Measurements from ENCODE around the gene AQP5. TPM values are rescaled to one million over a fixed set of nuclear protein-coding genes. Genes with fewer than 3 reads are reported as not detected.
A peak's percentile ranks its signal among the peaks of the same experiment; 100 is the strongest.

The AQP5 gene
- total RNA-seq: not detected

GRCh38 chr12:49961111-49961922 lies at the start of gene AQP5:
Gene AQP5, plus strand, starts transcription at chr12:49961872. Its CDS starts 146 bp downstream, at chr12:49962018.
- no peaks in the 10 kb centered on the region for H3K9me3 Mint-ChIP-seq
- H3K36me3 Mint-ChIP-seq (ENCODE audit: low read depth): peaks cover 3% of the 10 kb centered on the region
- H3K27ac Mint-ChIP-seq: no peak within 1 kb of the TSS
- ChIA-PET POLR2A (no interaction called here), CTCF (no interaction called here)
- no peak within 1 kb of the TSS for H3K4me3 Mint-ChIP-seq
- H3K4me1 Mint-ChIP-seq: peaks cover 7% of the 10 kb centered on the region
- H3K27me3 Mint-ChIP-seq: peaks cover 78% of the 10 kb centered on the region
- DNase-seq: no peak

DNA sequence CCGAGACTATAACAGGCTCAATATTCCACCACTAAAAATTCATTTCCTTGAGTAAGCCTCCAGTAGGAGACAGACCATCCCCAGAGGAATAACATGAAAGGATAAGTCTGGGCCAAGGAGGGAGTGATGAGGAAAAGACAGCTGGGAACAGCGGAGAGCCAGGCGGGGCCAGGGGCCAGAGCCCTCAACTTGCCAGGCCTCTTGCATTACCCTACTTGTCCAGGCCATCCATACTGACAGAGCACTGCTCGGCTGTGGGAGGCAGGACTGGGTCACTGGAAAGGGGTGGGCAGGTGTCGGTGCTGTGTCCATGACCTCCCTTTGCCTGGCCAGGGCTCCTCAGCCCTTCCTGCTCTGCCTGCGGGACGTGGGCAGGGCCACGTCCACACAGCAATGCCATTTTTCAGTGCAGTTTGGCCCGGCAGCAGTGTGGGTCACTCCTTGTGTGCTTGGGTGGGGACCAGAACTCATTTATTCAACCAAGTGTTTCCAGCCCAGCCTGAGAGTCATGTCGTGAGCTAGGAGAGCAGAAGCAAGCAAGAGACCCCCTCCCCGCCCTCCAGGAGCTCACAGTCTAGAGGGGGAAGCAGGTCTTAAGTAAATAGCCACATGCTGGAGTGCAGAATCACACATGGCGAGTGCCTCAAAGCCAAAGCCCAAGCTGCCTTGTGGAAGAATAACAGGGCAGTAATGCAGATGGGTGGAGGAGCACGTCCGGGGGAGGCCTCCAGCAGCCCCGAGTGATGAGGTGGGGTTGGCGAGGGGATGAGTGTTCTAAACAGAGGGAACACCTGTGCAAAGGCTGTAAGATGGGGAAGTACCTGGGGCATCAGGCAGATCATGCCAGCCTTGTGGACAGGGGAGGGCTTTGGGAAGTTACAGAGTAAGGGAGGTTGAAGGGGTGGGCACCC lies 49.1 kb upstream of the AQP5 start:
- Mint-ChIP-seq H3K27ac (no peak overlapping the region), H3K9me3 (no peaks in the 10 kb centered on the region), H3K4me1 (no peaks in the 10 kb centered on the region), H3K36me3 (ENCODE audit: low read depth) (no peaks in the 10 kb centered on the region), H3K27me3 (no peaks in the 10 kb centered on the region), H3K4me3 (no peak overlapping the region)
- POLR2A ChIA-PET: no interaction called here
- CTCF ChIA-PET: no interaction called here
- no peak for DNase-seq

DNA sequence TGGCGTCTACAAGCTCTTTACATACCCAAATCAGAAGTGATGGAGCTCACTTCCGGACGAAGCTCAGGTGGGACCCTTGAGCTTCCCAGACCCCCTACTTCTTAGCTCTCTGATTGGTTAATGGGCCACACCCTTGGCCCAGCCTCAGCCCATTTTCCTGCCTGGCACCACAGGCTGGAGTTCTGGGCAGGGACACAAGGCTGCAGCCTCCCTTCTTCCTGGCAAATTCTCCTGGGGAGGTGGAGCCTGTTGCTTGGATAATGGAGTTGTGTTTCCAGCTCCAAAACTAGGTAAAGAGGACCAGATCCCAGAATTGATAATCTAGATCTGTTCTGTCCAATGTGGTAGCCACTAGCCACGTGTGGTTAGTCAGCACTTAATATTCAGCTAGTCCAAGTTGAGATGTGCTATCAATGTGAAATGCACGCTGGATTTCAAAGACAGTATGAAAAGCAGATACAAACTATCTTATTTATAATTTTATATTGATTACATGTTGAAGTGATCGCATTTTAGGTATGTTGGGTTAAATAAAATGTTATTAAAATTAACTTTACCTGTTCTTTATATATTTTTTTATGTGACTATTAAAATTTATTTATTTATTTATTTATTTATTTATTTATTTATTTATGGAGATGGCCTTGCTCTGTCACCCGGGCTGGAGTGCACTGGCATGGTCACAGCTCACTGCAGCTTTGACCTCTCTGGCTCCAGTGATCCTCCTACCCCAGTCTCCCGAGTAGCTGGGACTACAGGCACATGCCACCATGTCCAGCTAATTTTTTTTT lies 45.3 kb upstream of the AQP5 start:
- no peaks in the 10 kb centered on the region for H3K36me3 Mint-ChIP-seq (ENCODE audit: low read depth)
- POLR2A ChIA-PET: no interaction called here
- no peak overlapping the region for H3K27ac Mint-ChIP-seq
- no peaks in the 10 kb centered on the region for H3K4me1 Mint-ChIP-seq
- no peaks in the 10 kb centered on the region for H3K9me3 Mint-ChIP-seq
- no peak overlapping the region for H3K4me3 Mint-ChIP-seq
- peaks cover 10% of the 10 kb centered on the region for H3K27me3 Mint-ChIP-seq
- DNase-seq: no peak
- CTCF ChIA-PET: interaction anchor here (0.8 to 1.1 kb wide), 2 partner anchors 30 to 51 kb away, joined by 3 to 4 read pairs; no protein-coding TSS in a partner anchor

DNA sequence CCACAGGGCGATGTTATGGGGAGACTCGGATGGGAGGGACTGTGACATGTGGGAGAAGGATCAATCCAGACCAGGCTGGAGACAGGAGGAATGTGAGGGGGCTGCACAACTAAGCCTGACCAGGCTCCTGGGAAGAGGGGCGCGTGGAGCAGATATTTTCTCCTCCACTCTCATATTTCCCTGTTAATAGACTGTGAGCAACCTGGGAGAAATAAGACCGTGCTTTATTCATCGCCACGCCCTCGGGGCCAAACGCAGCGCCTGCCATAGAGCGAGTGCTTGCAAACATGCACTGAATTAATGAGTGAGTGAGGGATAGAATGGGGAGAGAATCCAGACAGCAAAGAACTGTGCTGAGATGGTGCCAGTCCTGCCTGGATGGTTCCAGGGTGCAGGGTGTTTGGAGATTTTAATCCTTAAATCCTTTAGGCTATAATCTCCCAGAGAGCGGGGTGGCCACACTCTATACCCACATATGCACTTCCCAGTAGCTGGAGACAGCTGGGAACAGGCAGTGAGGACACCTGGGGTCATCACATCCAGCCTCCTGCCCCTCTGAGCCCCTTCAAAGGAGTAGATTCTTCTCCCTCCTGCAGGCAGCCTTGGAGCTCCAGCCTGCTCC lies 44.4 kb upstream of the AQP5 start:
- H3K9me3 Mint-ChIP-seq: no peaks in the 10 kb centered on the region
- CTCF ChIA-PET: no interaction called here
- H3K27ac Mint-ChIP-seq: no peak overlapping the region
- no peaks in the 10 kb centered on the region for H3K4me1 Mint-ChIP-seq
- no peaks in the 10 kb centered on the region for H3K36me3 Mint-ChIP-seq (ENCODE audit: low read depth)
- peaks cover 10% of the 10 kb centered on the region for H3K27me3 Mint-ChIP-seq
- no peak overlapping the region for H3K4me3 Mint-ChIP-seq
- DNase-seq: no peak
- POLR2A ChIA-PET: no interaction called here

DNA sequence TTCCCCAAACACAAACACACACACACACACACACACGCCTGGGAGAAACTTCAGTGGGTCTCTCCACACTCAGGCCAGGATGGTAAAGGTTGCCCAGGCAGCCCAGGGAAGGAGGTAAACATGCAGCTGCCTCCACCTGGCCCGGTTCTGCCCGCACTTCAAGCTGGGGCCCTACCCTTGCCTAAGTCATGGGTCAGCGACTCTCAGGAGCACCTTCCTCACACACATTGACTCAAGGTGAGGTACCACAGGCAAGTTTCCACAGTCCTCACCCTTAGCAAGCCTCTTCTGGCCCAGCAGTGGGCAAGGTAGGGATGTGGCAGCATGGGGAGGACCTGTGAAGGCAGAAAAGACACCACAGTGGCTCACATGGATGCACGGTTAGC lies 43.9 kb upstream of the AQP5 start:
- Mint-ChIP-seq H3K27ac (no peak overlapping the region), H3K36me3 (ENCODE audit: low read depth) (no peaks in the 10 kb centered on the region), H3K4me3 (no peak overlapping the region), H3K9me3 (no peaks in the 10 kb centered on the region), H3K4me1 (no peaks in the 10 kb centered on the region), H3K27me3 (peaks cover 10% of the 10 kb centered on the region)
- ChIA-PET CTCF (no interaction called here), POLR2A (no interaction called here)
- DNase-seq: no peak

GRCh38 chr12:49920241-49920914 lies 41.3 kb upstream of the AQP5 start:
- Mint-ChIP-seq H3K4me1 (no peaks in the 10 kb centered on the region), H3K27me3 (peaks cover 12% of the 10 kb centered on the region), H3K4me3 (no peak overlapping the region), H3K9me3 (no peaks in the 10 kb centered on the region), H3K36me3 (ENCODE audit: low read depth) (no peaks in the 10 kb centered on the region), H3K27ac (peak overlapping the region; percentile 2)
- DNase-seq: no peak
- ChIA-PET POLR2A (interaction anchor here (0.8 kb wide), 1 partner anchor 83 kb away, joined by 8 read pairs; no protein-coding TSS in a partner anchor), CTCF (interaction anchor here (1.0 kb wide), 1 partner anchor 12 kb away, joined by 4 read pairs; no protein-coding TSS in a partner anchor)

GRCh38 chr12:49920915-49921286 lies 40.8 kb upstream of the AQP5 start:
- peaks cover 12% of the 10 kb centered on the region for H3K27me3 Mint-ChIP-seq
- DNase-seq: no peak
- H3K36me3 Mint-ChIP-seq (ENCODE audit: low read depth): no peaks in the 10 kb centered on the region
- no peaks in the 10 kb centered on the region for H3K9me3 Mint-ChIP-seq
- H3K4me1 Mint-ChIP-seq: no peaks in the 10 kb centered on the region
- ChIA-PET CTCF (no interaction called here), POLR2A (interaction anchor here (0.8 kb wide), 1 partner anchor 82 kb away, joined by 8 read pairs; no protein-coding TSS in a partner anchor)
- no peak overlapping the region for H3K27ac Mint-ChIP-seq
- no peak overlapping the region for H3K4me3 Mint-ChIP-seq

DNA sequence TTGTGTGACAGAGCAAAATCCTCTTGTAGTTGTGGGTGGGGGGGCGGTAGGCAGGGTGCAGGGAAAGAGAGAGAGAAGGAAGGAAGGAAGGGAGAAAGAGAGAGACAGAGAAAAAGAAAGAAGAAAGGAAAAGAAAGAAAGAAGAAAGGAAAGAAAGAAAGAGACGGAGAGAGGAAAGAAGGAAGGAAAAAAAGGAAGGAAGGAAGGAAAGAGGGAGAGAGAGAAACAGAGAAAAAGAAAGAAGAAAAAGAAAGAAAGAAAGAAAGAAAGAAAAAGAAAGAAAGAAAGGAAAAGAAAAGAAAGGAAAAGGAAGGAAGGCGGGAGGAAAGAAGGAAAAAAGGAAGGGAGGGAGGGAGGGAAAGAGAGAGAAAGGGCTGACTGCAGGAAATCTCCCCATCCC lies 40.4 kb upstream of the AQP5 start:
- ChIA-PET POLR2A (interaction anchor here (0.8 kb wide), 1 partner anchor 82 kb away, joined by 8 read pairs; no protein-coding TSS in a partner anchor), CTCF (no interaction called here)
- H3K4me1 Mint-ChIP-seq: no peaks in the 10 kb centered on the region
- DNase-seq: no peak
- H3K9me3 Mint-ChIP-seq: no peaks in the 10 kb centered on the region
- H3K36me3 Mint-ChIP-seq (ENCODE audit: low read depth): no peaks in the 10 kb centered on the region
- H3K27me3 Mint-ChIP-seq: peaks cover 12% of the 10 kb centered on the region
- no peak overlapping the region for H3K27ac Mint-ChIP-seq
- no peak overlapping the region for H3K4me3 Mint-ChIP-seq

DNA sequence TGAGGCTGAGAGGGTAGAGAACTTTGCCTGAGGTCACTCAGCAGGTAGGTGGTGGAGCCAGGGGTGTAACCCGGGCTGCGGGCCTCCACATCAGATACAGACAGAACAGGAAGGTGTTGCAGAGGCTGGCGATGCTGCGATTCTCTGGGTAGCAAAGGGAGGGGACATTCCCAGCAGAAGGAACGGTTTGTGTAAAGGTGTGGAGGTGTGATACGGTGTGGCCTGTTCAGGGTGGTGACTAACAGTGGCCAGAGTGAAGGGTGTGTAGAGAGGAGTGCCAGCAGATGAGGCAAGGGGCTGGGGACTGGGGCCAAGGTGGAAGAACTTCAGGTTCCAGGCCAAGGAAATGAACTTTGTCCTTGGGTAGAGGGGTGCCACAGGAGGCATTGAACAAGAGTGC lies 39.7 kb upstream of the AQP5 start:
- peaks cover 12% of the 10 kb centered on the region for H3K27me3 Mint-ChIP-seq
- no peaks in the 10 kb centered on the region for H3K36me3 Mint-ChIP-seq (ENCODE audit: low read depth)
- no peaks in the 10 kb centered on the region for H3K9me3 Mint-ChIP-seq
- no peaks in the 10 kb centered on the region for H3K4me1 Mint-ChIP-seq
- DNase-seq: no peak
- POLR2A ChIA-PET: no interaction called here
- CTCF ChIA-PET: interaction anchor here (1.1 kb wide), 1 partner anchor 55 kb away, joined by 6 read pairs; no protein-coding TSS in a partner anchor
- no peak overlapping the region for H3K4me3 Mint-ChIP-seq
- no peak overlapping the region for H3K27ac Mint-ChIP-seq

- peaks cover 12% of the 10 kb centered on the region for H3K27me3 Mint-ChIP-seq
- CTCF ChIA-PET: interaction anchor here (1.1 kb wide), 1 partner anchor 56 kb away, joined by 6 read pairs; no protein-coding TSS in a partner anchor
- H3K36me3 Mint-ChIP-seq (ENCODE audit: low read depth): no peaks in the 10 kb centered on the region
Measured at GRCh38 chr12:49922349-49923034, 39.2 kb upstream of the AQP5 start.

DNA sequence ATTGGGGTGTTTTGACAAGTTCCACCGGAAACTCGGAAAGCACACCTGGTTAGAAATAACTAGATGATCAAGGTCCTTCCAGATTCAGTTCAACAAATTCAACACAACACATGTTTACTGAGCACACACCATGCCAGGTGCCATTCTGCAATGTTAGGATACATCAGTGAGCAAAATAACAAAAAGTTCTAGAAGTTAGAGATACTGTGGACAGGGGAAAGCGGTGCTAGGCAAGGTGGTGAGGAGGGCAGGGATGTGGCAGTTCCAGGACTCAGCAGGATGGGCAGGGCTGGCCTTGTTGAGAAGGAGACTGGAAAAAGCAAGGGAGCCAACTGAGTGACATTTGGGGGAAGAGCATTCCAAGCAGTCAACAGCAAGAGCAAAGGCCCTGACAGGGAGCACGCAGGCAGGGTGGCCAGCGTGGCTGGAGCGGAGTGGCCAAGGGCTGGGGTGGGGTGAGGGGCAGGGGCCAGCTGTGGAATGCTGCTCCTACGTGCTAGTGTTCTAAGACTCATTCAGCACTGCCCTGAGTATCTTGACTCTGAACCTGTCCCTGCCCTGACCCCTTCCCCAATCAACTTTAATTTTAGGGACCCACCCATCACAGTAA lies 38.5 kb upstream of the AQP5 start:
- Mint-ChIP-seq H3K4me1 (no peaks in the 10 kb centered on the region), H3K36me3 (ENCODE audit: low read depth) (no peaks in the 10 kb centered on the region), H3K27ac (no peak overlapping the region), H3K27me3 (peaks cover 16% of the 10 kb centered on the region), H3K9me3 (no peaks in the 10 kb centered on the region), H3K4me3 (no peak overlapping the region)
- no peak for DNase-seq
- ChIA-PET POLR2A (interaction anchor here (0.6 kb wide), 1 partner anchor 348 kb away, joined by 4 read pairs; no protein-coding TSS in a partner anchor), CTCF (interaction anchor here (1.1 kb wide), 1 partner anchor 57 kb away, joined by 6 read pairs; no protein-coding TSS in a partner anchor)

More at GRCh38 chr12:49922349-49923034, 39.2 kb upstream of the AQP5 start:
- POLR2A ChIA-PET: interaction anchor here (0.6 kb wide), 1 partner anchor 347 kb away, joined by 4 read pairs; no protein-coding TSS in a partner anchor
- Mint-ChIP-seq H3K9me3 (no peaks in the 10 kb centered on the region), H3K4me1 (no peaks in the 10 kb centered on the region), H3K4me3 (no peak overlapping the region), H3K27ac (no peak overlapping the region)
- DNase-seq: no peak

Data from activated CD4-positive, alpha-beta T cell treated with anti-CD3 and anti-CD28 coated beads, Interleukin-2, amount 10 ng/mL, durations not matched to agents 7 days and 5 days (primary cell).